H1 (cell line): Measurements from ENCODE around the gene PDCD5. TPM values are rescaled to one million over a fixed set of nuclear protein-coding genes. Genes with fewer than 3 reads are reported as not detected.

Experiments
- CEBPB ChIP-seq: IDR thresholded peaks from 2 replicates; pipeline ENCODE4 v1.6.1; 2012; ENCODE audit warnings: low read depth, low read length
- polyA plus RNA-seq, 7 experiments: library from polyadenylated mRNA; depleted of rRNA in 3 of 7; stranded (reverse) in 5 of 7; unstranded in 2 of 7; fragments of >200 nt in 5 of 7; fragments of 200-250 nt in 2 of 7; gene quantifications; 1 replicate in 5 of 7; 2 replicates in 1 of 7; 4 replicates in 1 of 7; pipeline versions ENCODE4 v1.2.1 to v1.2.3, GENCODE V29; 2011 to 2013; ENCODE audit warnings: missing spikeins in 2 of 7, mixed read lengths in 2 of 7
- total RNA-seq: library from RNA; stranded (reverse); fragmentation: NEBNext Ultra II Directional; extraction: Animal tissue kit (Norgen Biotek cat#: 25700); gene quantifications from 2 replicates; pipeline ENCODE4 v1.2.1, GENCODE V29; 2021
- TF ChIP-seq, protein P1 (sequence below), 3 experiments: IDR thresholded peaks; 1 replicate in 2 of 3; 2 replicates in 1 of 3; pipeline versions ENCODE4 v1.5.1 to v1.6.1; 2011; ENCODE audit warnings: low read length in 3 of 3, mild to moderate bottlenecking in 3 of 3, inconsistent platforms in 2 of 3, low read depth in 1 of 3, moderate library complexity in 1 of 3; ENCODE audit not compliant: insufficient read depth in 1 of 3; ENCODE audit errors: control extremely low read depth in 1 of 3

Gene PDCD5
- total and polyA plus RNA-seq, 2 of the 8 experiments (the other 6 are each of a cell fraction or from before 2014, with no cell fraction given): 43.2 to 98.8 TPM

DNA sequence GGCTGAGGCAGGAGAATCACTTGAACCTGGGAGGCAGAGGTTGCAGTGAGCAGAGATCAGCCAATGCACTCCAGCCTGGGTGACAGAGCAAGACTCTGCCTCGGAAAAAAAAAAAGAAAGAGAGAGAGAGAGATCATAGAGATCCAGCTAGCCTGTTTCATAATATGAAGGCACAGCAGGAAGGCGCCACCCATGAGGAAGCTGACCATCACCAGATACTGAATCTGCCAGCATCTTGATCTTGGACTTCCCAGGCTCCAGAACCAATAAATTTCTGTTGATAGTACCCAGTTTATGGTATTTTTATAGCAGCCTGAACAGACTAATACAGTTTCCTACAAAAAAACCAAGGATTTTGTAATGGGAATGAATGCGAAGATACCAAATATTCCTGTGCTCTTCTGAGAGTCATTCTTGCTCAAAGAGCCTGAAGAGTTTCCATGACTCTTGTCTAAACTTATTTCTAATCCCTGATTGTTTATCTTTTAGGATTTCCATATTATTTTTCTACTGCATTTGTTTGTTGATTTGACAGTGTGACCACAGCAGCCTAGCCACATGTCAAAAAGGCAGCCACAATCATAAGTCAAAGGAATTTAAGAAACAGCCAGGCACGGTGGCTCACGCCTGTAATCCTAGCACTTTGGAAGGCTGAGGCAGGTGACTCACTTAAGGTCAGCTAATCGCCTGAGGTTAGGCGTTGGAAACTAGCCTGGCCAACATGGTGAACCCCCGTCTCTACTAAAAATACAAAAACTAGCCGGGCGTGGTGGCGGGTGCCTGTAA is 37.7 kb upstream of the PDCD5 start (continued):
- TF ChIP-seq, protein P1, sequence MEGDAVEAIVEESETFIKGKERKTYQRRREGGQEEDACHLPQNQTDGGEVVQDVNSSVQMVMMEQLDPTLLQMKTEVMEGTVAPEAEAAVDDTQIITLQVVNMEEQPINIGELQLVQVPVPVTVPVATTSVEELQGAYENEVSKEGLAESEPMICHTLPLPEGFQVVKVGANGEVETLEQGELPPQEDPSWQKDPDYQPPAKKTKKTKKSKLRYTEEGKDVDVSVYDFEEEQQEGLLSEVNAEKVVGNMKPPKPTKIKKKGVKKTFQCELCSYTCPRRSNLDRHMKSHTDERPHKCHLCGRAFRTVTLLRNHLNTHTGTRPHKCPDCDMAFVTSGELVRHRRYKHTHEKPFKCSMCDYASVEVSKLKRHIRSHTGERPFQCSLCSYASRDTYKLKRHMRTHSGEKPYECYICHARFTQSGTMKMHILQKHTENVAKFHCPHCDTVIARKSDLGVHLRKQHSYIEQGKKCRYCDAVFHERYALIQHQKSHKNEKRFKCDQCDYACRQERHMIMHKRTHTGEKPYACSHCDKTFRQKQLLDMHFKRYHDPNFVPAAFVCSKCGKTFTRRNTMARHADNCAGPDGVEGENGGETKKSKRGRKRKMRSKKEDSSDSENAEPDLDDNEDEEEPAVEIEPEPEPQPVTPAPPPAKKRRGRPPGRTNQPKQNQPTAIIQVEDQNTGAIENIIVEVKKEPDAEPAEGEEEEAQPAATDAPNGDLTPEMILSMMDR (IDR thresholded peaks at IDR 0.05; ENCODE audit: control extremely low read depth in 1 of 3, insufficient read depth in 1 of 3, low read depth in 1 of 3, low read length in 3 of 3): no peak
- TF ChIP-seq CEBPB: no peak
